H9 (cell line): Measurements from ENCODE around the gene MMP2. TPM values are rescaled to one million over a fixed set of nuclear protein-coding genes. Genes with fewer than 3 reads are reported as not detected.

ENCODE experiments used
- DNase-seq: peaks from one replicate; pipeline ENCODE4 v3.0.0-alpha.2; 2017
- H2AFZ ChIP-seq: one replicate; pipeline ENCODE4 v1.6.1; 2013; ENCODE audit warnings: mild to moderate bottlenecking, low read length, control low read depth, moderate library complexity
- H2AK5ac ChIP-seq: 2 replicates; pipeline ENCODE4 v1.6.1; 2013; ENCODE audit warnings: low read length, control low read depth, mixed read lengths; ENCODE audit not compliant: insufficient read length
- H2BK120ac ChIP-seq: one replicate; pipeline ENCODE4 v1.6.1; 2013; ENCODE audit warnings: low read depth, mild to moderate bottlenecking, low read length, control low read depth, inconsistent platforms; ENCODE audit not compliant: poor library complexity, severe bottlenecking
- H2BK12ac ChIP-seq: 2 replicates; pipeline ENCODE4 v1.6.1; 2013; ENCODE audit warnings: low read length, control low read depth, mixed read lengths, low read depth; ENCODE audit not compliant: insufficient read length
- H2BK15ac ChIP-seq: 2 replicates; pipeline ENCODE4 v1.6.1; 2013; ENCODE audit warnings: low read depth, low read length, control low read depth
- H2BK20ac ChIP-seq: one replicate; pipeline ENCODE4 v1.6.1; 2013; ENCODE audit warnings: low read depth, mild to moderate bottlenecking, low read length, control low read depth, inconsistent platforms; ENCODE audit not compliant: poor library complexity, severe bottlenecking
- H2BK5ac ChIP-seq: 2 replicates; pipeline ENCODE4 v1.6.1; 2013; ENCODE audit warnings: low read length, control low read depth, mixed read lengths; ENCODE audit not compliant: insufficient read length
- H3K14ac ChIP-seq: 2 replicates; pipeline ENCODE4 v1.6.1; 2013; ENCODE audit warnings: low read length, control low read depth; ENCODE audit not compliant: insufficient read depth
- H3K18ac ChIP-seq: 2 replicates; pipeline ENCODE4 v1.6.1; 2013; ENCODE audit warnings: low read depth, mild to moderate bottlenecking, mixed read lengths, low read length, control low read depth; ENCODE audit not compliant: insufficient read length
- H3K23ac ChIP-seq: 2 replicates; pipeline ENCODE4 v1.6.1; 2013; ENCODE audit warnings: low read length, control low read depth, mixed read lengths, low read depth; ENCODE audit not compliant: insufficient read length
- H3K23me2 ChIP-seq: 2 replicates; pipeline ENCODE4 v1.6.1; 2013; ENCODE audit warnings: low read depth, mild to moderate bottlenecking, mixed read lengths, low read length, control low read depth; ENCODE audit not compliant: insufficient read length, poor library complexity, severe bottlenecking
- H3K27ac ChIP-seq: 2 replicates; pipeline ENCODE4 v1.5.1; 2013; ENCODE audit warnings: low read length, control low read depth, mixed read lengths, low read depth; ENCODE audit not compliant: insufficient read length
- H3K27me3 ChIP-seq: 2 replicates; pipeline ENCODE4 v1.6.1; 2013; ENCODE audit warnings: low read length, control low read depth, inconsistent platforms; ENCODE audit not compliant: insufficient read depth
- H3K4ac ChIP-seq: 2 replicates; pipeline ENCODE4 v1.6.1; 2013; ENCODE audit warnings: low read depth, mild to moderate bottlenecking, control low read depth, inconsistent platforms, low read length, moderate library complexity
- H3K4me1 ChIP-seq: 2 replicates; pipeline ENCODE4 v1.6.1; 2013; ENCODE audit warnings: low read length, control low read depth, inconsistent platforms; ENCODE audit not compliant: insufficient read depth
- H3K4me2 ChIP-seq: 2 replicates; pipeline ENCODE4 v1.6.1; 2013; ENCODE audit warnings: low read length, control low read depth, mixed read lengths; ENCODE audit not compliant: insufficient read length, insufficient read depth
- H3K56ac ChIP-seq: 2 replicates; pipeline ENCODE4 v1.6.1; 2013; ENCODE audit warnings: low read depth, mild to moderate bottlenecking, mixed read lengths, low read length, control low read depth; ENCODE audit not compliant: insufficient read length
- H3K79me1 ChIP-seq: 2 replicates; pipeline ENCODE4 v1.6.1; 2013; ENCODE audit warnings: low read depth, mild to moderate bottlenecking, moderate library complexity, low read length, control low read depth, inconsistent platforms; ENCODE audit not compliant: insufficient read depth, poor library complexity, severe bottlenecking
- H3K79me2 ChIP-seq: 2 replicates; pipeline ENCODE4 v1.6.1; 2013; ENCODE audit warnings: low read length, control low read depth, inconsistent platforms; ENCODE audit not compliant: insufficient read depth
- H3K9ac ChIP-seq: 2 replicates; pipeline ENCODE4 v1.6.1; 2013; ENCODE audit warnings: low read length, control low read depth, mixed read lengths; ENCODE audit not compliant: insufficient read length; ENCODE audit errors: extremely low read depth
- H3K9me3 ChIP-seq: one replicate; pipeline ENCODE4 v1.6.1; 2013; ENCODE audit warnings: low read depth, low read length, inconsistent platforms; ENCODE audit not compliant: control insufficient read depth
- H3T11ph ChIP-seq: one replicate; pipeline ENCODE4 v1.6.1; 2013; ENCODE audit warnings: mild to moderate bottlenecking, low read length, control low read depth, inconsistent platforms
- H4K20me1 ChIP-seq: one replicate; pipeline ENCODE4 v1.6.1; 2013; ENCODE audit not compliant: control insufficient read depth, insufficient read length, insufficient read depth
- H4K5ac ChIP-seq: 2 replicates; pipeline ENCODE4 v1.6.1; 2013; ENCODE audit warnings: low read depth, mild to moderate bottlenecking, mixed read lengths, low read length, control low read depth; ENCODE audit not compliant: insufficient read length
- H4K8ac ChIP-seq: replicated peaks from 2 replicates; pipeline ENCODE4 v1.6.1; 2013; ENCODE audit warnings: low read length, control low read depth, mixed read lengths, low read depth; ENCODE audit not compliant: insufficient read length
- H4K91ac ChIP-seq: 2 replicates; pipeline ENCODE4 v1.6.1; 2013; ENCODE audit warnings: low read depth, mild to moderate bottlenecking, moderate library complexity, mixed read lengths, low read length, control low read depth; ENCODE audit not compliant: insufficient read length
- H3K27ac Mint-ChIP-seq, 3 experiments: 2 replicates in 2 of 3; 3 replicates in 1 of 3; pipeline ENCODE4 v1.8.0; 2020 to 2021; ENCODE audit warnings: mixed read lengths in 3 of 3, mild to moderate bottlenecking in 1 of 3, moderate library complexity in 1 of 3
- H3K27me3 Mint-ChIP-seq: 2 replicates; pipeline ENCODE4 v1.8.0; 2021; ENCODE audit warnings: low read depth, mild to moderate bottlenecking, moderate library complexity, mixed read lengths
- H3K36me3 Mint-ChIP-seq, 3 experiments: 2 replicates in 2 of 3; 3 replicates in 1 of 3; pipeline ENCODE4 v1.8.0; 2020 to 2021; ENCODE audit warnings: low read depth in 3 of 3, mixed read lengths in 3 of 3; ENCODE audit not compliant: insufficient read depth in 1 of 3
- H3K4me1 Mint-ChIP-seq, 2 experiments: 2 replicates each; pipeline ENCODE4 v1.8.0; 2020; ENCODE audit warnings: mixed read lengths in 2 of 2
- H3K4me3 Mint-ChIP-seq, 2 experiments: 2 replicates in 1 of 2; 3 replicates in 1 of 2; pipeline ENCODE4 v1.8.0; 2020 to 2021; ENCODE audit warnings: mild to moderate bottlenecking in 2 of 2, mixed read lengths in 2 of 2, moderate library complexity in 1 of 2
- H3K9me3 Mint-ChIP-seq, 2 experiments: 2 replicates in 1 of 2; 3 replicates in 1 of 2; pipeline ENCODE4 v1.8.0; 2020; ENCODE audit warnings: mild to moderate bottlenecking in 2 of 2, mixed read lengths in 2 of 2, moderate library complexity in 1 of 2
- CTCF ChIP-seq: fragments of 200-600 bp; sonication (generic); conservative IDR thresholded peaks from 3 replicates; pipeline ENCODE4 v1.8.0; 2021; ENCODE audit warnings: antibody characterized with exemption, mild to moderate bottlenecking
- WGBS: extraction: QIAGEN DNeasy Blood & Tissue Kit; methylation state at CpG from one replicate; pipeline ENCODE4 v1.1.7; 2013; ENCODE audit warnings: missing lambda C conversion rate, low lambda C conversion rate, mixed read lengths; ENCODE audit not compliant: insufficient read length; ENCODE audit errors: extremely low coverage; 5-methylcytosine and 5-hydroxymethylcytosine counted together
- total RNA-seq: library from RNA; stranded (reverse); gene quantifications from 2 replicates; pipeline ENCODE4 v1.2.1, GENCODE V29; 2021

The MMP2 gene
- total RNA-seq, 1 experiment from 2014 or later: 23.1 TPM

- Histone ChIP-seq H3K79me2 (no peaks in the 10 kb centered on the region), H3K9me3 (no peaks in the 10 kb centered on the region), H3K18ac (no peak overlapping the region), H3K27ac (no peak overlapping the region), H3K79me1 (no peaks in the 10 kb centered on the region), H2BK12ac (no peak overlapping the region), H4K91ac (no peak overlapping the region), H4K5ac (no peak overlapping the region), H3K23ac (no peak overlapping the region), H4K20me1 (no peaks in the 10 kb centered on the region), H2BK5ac (no peak overlapping the region), H2AFZ (no peak overlapping the region), H3K14ac (no peak overlapping the region), H2BK20ac (no peak overlapping the region), H2BK15ac (no peak overlapping the region), H3K4me2 (no peak overlapping the region), H2AK5ac (no peak overlapping the region), H3K9ac (no peak overlapping the region), H3K23me2 (no peaks in the 10 kb centered on the region), H3K27me3 (no peaks in the 10 kb centered on the region), H3T11ph (no peak overlapping the region), H3K4ac (no peak overlapping the region), H3K4me1 (no peaks in the 10 kb centered on the region), H3K56ac (no peak overlapping the region), H2BK120ac (no peak overlapping the region), H4K8ac (no peak overlapping the region)
- no CpG with 5 or more reads among the region's 2 CpGs for WGBS
- DNase-seq: no peak
- Mint-ChIP-seq H3K36me3 (peaks cover 0 to 2% (median 0%) of the 10 kb centered on the region in 3 experiments; a peak in 2 of 7 replicates), H3K4me3 (no peak overlapping the region), H3K27me3 (no peaks in the 10 kb centered on the region), H3K4me1 (no peaks in the 10 kb centered on the region), H3K27ac (no peak overlapping the region), H3K9me3 (no peaks in the 10 kb centered on the region)
- no peak for TF ChIP-seq CTCF
Observed at GRCh38 chr16:55555436-55555835, 76.4 kb downstream of the MMP2 start.

Other genes starting within 250 kb of the MMP2 start
- gene IRX6, start 155.0 kb upstream of the MMP2 start, total RNA-seq: not detected in 2 replicates
- gene LPCAT2, start 29.9 kb downstream of the MMP2 start, total RNA-seq: 2.5 and 2.8 TPM in 2 replicates
- 0.29 TPM in 1 of 2 replicates, not detected in the other for gene CAPNS2, start 87.5 kb downstream of the MMP2 start, total RNA-seq
- gene SLC6A2, start 176.8 kb downstream of the MMP2 start, total RNA-seq: 0.24 TPM in 1 of 2 replicates, not detected in the other